SK-N-SH treated with all-trans-retinoic acid at 6 μM for 48 hours (cell line): ENCODE results near the gene GCHFR.

ENCODE experiments used
- GLIS3 ChIP-seq: fragments of 250-450 bp; sonication (Bioruptor Pico); IDR thresholded peaks from 2 replicates; pipeline ENCODE4 v1.5.0; 2020; ENCODE audit warnings: mild to moderate bottlenecking, moderate library complexity
- RARB ChIP-seq: fragments of 250-450 bp; sonication (Bioruptor Pico); IDR thresholded peaks from 2 replicates; pipeline ENCODE4 v1.8.0; 2021; ENCODE audit warnings: mild to moderate bottlenecking, moderate library complexity
- SNAI2 ChIP-seq: fragments of 250-450 bp; sonication (Bioruptor Pico); IDR thresholded peaks from 2 replicates; pipeline ENCODE4 v1.5.0; 2020; ENCODE audit warnings: mild to moderate bottlenecking, moderate library complexity
- TOX ChIP-seq: fragments of 250-450 bp; sonication (Bioruptor Pico); IDR thresholded peaks from 2 replicates; pipeline ENCODE4 v1.8.0; 2021; ENCODE audit warnings: mild to moderate bottlenecking, moderate library complexity, borderline replicate concordance
- ZFP30 ChIP-seq: fragments of 450-650 bp; formaldehyde crosslinking; IDR thresholded peaks from 2 replicates; pipeline ENCODE4 v1.5.0; 2022; ENCODE audit warnings: mild to moderate bottlenecking, moderate library complexity
- ZNF8 ChIP-seq: fragments of 450-650 bp; formaldehyde crosslinking; IDR thresholded peaks from 2 replicates; pipeline ENCODE4 v1.5.0; 2020; ENCODE audit warnings: mild to moderate bottlenecking, moderate library complexity
- TF ChIP-seq, protein P1 (sequence below): fragments of 250-450 bp; sonication (Bioruptor Pico); IDR thresholded peaks from 2 replicates; pipeline ENCODE4 v1.8.0; 2020; ENCODE audit warnings: mild to moderate bottlenecking, moderate library complexity, borderline replicate concordance
- TF ChIP-seq, protein P2 (sequence below): fragments of 250-450 bp; sonication (Bioruptor Pico); IDR thresholded peaks from 2 replicates; pipeline ENCODE4 v1.8.0; 2021; ENCODE audit warnings: low read depth, mild to moderate bottlenecking, moderate library complexity, borderline replicate concordance

DNA sequence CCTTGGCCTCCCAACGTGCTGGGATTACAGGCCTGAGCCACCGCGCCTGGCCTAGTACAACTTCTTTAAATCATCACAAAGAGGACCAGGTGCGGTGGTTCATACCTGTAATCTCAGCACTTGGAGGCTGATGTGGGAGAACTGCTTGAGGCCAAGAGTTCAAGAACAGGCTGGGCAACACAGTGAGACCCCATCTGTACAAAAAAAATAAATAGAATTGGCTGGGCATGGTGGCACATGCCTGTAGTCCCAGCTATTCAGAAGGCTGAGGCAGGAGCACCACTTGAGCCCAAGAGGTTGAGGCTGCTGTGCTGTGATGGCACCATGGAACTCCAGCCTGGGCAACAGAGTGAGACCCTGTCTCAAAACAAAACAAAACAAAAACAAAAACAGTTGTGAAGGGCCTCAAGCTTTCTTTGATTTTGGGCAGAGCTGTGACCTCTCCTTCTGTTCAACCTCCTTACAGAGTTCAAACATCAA is 14.7 kb upstream of the GCHFR start:
- TF ChIP-seq ZFP30 (CRISPR knock-in tag) = no peak
- TF ChIP-seq TOX (CRISPR knock-in tag) = no peak
- TF ChIP-seq GLIS3 = no peak
- TF ChIP-seq, protein P1, sequence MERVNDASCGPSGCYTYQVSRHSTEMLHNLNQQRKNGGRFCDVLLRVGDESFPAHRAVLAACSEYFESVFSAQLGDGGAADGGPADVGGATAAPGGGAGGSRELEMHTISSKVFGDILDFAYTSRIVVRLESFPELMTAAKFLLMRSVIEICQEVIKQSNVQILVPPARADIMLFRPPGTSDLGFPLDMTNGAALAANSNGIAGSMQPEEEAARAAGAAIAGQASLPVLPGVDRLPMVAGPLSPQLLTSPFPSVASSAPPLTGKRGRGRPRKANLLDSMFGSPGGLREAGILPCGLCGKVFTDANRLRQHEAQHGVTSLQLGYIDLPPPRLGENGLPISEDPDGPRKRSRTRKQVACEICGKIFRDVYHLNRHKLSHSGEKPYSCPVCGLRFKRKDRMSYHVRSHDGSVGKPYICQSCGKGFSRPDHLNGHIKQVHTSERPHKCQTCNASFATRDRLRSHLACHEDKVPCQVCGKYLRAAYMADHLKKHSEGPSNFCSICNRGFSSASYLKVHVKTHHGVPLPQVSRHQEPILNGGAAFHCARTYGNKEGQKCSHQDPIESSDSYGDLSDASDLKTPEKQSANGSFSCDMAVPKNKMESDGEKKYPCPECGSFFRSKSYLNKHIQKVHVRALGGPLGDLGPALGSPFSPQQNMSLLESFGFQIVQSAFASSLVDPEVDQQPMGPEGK (CRISPR knock-in tag) = no peak
- no peak for TF ChIP-seq ZNF8 (CRISPR knock-in tag)
- TF ChIP-seq, protein P2, sequence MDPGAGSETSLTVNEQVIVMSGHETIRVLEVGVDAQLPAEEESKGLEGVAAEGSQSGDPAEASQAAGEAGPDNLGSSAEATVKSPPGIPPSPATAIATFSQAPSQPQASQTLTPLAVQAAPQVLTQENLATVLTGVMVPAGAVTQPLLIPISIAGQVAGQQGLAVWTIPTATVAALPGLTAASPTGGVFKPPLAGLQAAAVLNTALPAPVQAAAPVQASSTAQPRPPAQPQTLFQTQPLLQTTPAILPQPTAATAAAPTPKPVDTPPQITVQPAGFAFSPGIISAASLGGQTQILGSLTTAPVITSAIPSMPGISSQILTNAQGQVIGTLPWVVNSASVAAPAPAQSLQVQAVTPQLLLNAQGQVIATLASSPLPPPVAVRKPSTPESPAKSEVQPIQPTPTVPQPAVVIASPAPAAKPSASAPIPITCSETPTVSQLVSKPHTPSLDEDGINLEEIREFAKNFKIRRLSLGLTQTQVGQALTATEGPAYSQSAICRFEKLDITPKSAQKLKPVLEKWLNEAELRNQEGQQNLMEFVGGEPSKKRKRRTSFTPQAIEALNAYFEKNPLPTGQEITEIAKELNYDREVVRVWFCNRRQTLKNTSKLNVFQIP (CRISPR knock-in tag) = no peak
- no peak for TF ChIP-seq RARB
- no peak for TF ChIP-seq SNAI2
